Activated naive CD4-positive, alpha-beta T cell treated with anti-CD3 and anti-CD28 coated beads, Interleukin-2, amount 50 U/mL, for 24 hours (primary cell): ENCODE results near the gene SOSTDC1.

ENCODE experiments used
- H3K27ac Mint-ChIP-seq: one replicate; pipeline ENCODE4 v1.8.0; 2021; ENCODE audit warnings: mild to moderate bottlenecking, mixed read lengths
- H3K27me3 Mint-ChIP-seq: one replicate; pipeline ENCODE4 v1.8.0; 2021; ENCODE audit warnings: mixed read lengths
- H3K36me3 Mint-ChIP-seq: one replicate; pipeline ENCODE4 v1.8.0; 2021; ENCODE audit warnings: mixed read lengths
- H3K4me1 Mint-ChIP-seq: one replicate; pipeline ENCODE4 v1.8.0; 2021; ENCODE audit warnings: mixed read lengths
- H3K4me3 Mint-ChIP-seq: one replicate; pipeline ENCODE4 v1.8.0; 2021; ENCODE audit warnings: mild to moderate bottlenecking, mixed read lengths
- H3K9me3 Mint-ChIP-seq: one replicate; pipeline ENCODE4 v1.8.0; 2021; ENCODE audit warnings: mixed read lengths

Gene SOSTDC1

DNA sequence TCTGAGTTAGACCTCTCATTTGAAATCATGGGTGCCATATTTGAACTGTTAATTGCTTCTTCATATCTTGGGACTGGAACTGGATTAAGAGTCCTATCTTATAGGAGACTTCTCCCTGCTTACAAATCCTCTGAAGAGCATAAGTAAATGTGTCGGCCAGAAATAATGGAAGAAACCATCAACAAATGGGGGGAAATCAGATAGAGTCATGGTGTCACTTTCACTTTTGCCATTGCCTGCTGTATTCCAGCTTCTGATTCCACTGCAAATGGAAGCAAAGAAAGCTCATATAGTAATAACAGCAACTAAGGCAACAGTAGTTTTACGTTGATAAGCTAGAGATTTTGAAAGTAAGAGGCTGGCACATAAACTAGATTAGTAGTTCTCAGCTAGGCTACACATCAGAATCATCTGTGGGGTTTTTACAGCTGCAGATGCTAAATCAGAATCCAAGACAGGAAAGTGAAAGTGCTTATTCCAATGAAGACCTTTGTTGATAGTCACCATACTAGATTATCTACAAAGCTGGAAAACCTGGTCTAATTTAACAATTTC, 31.9 kb downstream of the SOSTDC1 start:
- Mint-ChIP-seq H3K4me1 (no peaks in the 10 kb centered on the region), H3K9me3 (no peaks in the 10 kb centered on the region), H3K4me3 (no peak overlapping the region), H3K27me3 (peaks cover 3% of the 10 kb centered on the region), H3K27ac (no peak overlapping the region), H3K36me3 (no peaks in the 10 kb centered on the region)

DNA sequence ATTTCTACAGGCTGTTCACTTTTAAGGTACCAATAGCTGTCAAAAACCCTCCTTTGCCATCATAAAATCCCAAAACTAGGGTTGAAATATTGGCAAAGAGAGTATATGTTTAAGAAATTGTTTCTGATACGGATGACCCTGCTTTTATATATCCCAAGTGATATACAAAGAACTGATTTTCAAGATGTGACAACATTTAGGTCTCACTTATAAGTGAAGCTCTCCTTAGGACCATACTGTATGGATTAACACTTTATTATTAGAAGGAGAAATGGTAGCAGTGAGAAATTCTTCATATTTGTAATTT, 33.2 kb downstream of the SOSTDC1 start:
- Mint-ChIP-seq H3K4me1 (no peaks in the 10 kb centered on the region), H3K4me3 (no peak overlapping the region), H3K36me3 (no peaks in the 10 kb centered on the region), H3K27me3 (peaks cover 3% of the 10 kb centered on the region), H3K27ac (no peak overlapping the region), H3K9me3 (no peaks in the 10 kb centered on the region)

DNA sequence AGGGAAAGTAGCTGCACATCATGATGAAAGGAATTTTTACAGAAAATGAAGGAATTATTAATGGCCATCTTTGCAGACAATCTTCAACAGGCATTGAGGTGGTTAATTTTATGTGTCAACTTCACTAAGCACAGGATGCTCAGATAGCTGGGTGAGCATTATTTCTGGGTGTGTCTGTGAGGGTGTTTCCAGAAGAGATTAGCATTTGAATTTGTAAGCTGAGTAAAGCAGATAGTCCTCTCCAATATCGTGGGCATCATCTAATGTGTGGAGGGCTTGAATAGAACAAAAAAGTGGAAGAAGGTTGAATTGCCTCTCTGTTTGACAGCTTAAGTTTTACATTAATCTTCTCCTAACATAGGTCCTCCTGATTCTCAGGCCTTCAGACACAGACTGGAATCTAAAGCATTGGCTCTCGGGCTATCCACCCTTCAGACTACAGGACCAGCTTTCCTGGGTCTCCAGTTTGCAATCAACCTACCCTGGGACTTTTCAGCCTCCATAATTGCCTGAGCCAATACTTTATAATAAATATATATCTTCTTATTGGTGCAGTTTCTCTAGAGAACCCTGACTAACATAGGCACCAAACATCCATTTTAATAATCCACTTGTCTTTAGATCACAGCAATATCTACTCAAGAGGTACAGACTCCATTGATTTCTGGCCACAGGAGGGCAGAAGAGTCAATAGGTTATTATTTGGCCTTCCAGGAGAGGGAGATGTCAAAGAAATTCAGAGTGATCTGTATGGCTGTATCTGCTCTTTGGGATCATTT, 33.7 kb downstream of the SOSTDC1 start:
- H3K36me3 Mint-ChIP-seq: no peaks in the 10 kb centered on the region
- peaks cover 3% of the 10 kb centered on the region for H3K27me3 Mint-ChIP-seq
- H3K4me1 Mint-ChIP-seq: no peaks in the 10 kb centered on the region
- no peak overlapping the region for H3K27ac Mint-ChIP-seq
- no peak overlapping the region for H3K4me3 Mint-ChIP-seq
- no peaks in the 10 kb centered on the region for H3K9me3 Mint-ChIP-seq

DNA sequence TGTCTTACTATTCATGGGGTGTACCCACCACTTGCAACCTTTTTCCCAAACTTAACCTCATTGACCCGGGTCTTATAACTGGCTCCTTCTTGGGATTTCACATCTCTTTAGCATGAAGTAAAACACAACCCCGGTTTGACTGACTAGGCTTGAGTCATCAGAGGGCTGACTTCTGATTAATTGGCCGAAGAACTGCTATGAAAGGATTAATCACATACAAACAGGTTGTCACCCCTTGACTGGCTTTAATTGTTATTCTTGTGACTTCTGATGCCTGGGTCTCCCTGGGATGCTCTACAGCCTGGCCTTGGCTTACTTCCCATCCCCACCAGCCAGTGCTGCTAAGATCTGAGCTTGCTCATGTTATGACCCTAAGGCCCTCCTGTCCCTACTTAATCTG, 35.4 kb downstream of the SOSTDC1 start:
- Mint-ChIP-seq H3K27ac (no peak overlapping the region), H3K4me3 (no peak overlapping the region), H3K4me1 (no peaks in the 10 kb centered on the region), H3K27me3 (peaks cover 1% of the 10 kb centered on the region), H3K9me3 (no peaks in the 10 kb centered on the region), H3K36me3 (no peaks in the 10 kb centered on the region)

DNA sequence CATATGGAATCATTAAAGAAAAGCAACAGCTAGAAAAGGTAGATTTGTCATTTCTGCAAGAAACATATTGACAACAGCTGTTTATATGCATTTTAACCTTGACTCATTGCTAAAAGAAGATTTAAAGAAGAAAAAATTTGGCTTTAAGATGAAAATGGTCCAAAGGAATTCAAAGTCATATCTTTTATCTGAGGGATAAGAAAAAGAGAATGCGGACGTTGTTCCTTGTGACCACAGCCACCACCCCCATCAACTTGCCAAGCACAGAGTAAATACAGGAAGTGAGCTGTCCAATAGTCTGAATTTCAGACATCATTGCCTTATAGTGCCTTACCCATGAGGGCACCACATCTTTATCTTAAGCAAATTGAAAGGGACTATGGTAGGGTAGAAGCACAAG, 36.9 kb downstream of the SOSTDC1 start:
- no peak overlapping the region for H3K27ac Mint-ChIP-seq
- no peaks in the 10 kb centered on the region for H3K4me1 Mint-ChIP-seq
- H3K4me3 Mint-ChIP-seq: no peak overlapping the region
- H3K27me3 Mint-ChIP-seq: peaks cover 1% of the 10 kb centered on the region
- no peaks in the 10 kb centered on the region for H3K36me3 Mint-ChIP-seq
- H3K9me3 Mint-ChIP-seq: no peaks in the 10 kb centered on the region

DNA sequence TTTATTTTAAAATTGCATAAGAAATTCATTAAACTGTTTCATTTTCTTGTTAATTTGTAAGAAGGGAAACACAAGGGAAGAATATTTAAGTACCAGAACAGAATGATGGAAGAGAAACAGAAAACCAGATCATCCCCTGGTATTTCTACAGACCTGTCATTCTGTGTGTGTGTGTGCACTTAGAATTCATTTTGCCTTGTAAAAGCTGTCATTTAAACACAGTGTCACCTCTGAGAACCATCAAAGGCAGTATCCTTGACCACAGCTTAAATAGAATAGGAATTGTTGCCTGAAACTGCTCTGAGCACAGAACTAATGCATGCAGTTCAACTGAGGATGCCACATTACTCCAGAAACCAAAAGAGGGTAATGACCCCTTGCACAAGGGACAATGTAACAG, 37.4 kb downstream of the SOSTDC1 start:
- Mint-ChIP-seq H3K4me1 (no peaks in the 10 kb centered on the region), H3K27me3 (peaks cover 1% of the 10 kb centered on the region), H3K4me3 (no peak overlapping the region), H3K9me3 (no peaks in the 10 kb centered on the region), H3K36me3 (no peaks in the 10 kb centered on the region), H3K27ac (no peak overlapping the region)

DNA sequence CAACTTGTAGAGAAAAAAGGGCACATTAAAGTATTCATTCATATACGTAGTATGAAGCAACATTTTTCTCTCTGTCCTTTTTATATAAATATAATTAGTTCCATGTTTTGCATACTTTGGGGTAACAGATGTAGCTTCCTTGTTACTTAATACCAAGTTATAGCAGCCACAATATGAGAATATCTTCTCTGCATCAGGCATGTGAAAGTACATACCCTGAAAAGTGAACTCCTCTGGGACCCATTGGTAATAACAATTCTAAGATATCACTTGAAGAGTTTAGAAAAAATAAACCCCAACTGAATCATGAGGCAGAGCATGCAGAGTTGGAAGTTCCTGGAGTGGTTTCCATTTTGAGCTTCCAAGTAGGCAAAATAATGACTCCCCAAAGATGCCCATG, 41.8 kb downstream of the SOSTDC1 start:
- no peak overlapping the region for H3K4me3 Mint-ChIP-seq
- no peaks in the 10 kb centered on the region for H3K9me3 Mint-ChIP-seq
- H3K27me3 Mint-ChIP-seq: peaks cover 5% of the 10 kb centered on the region
- H3K4me1 Mint-ChIP-seq: peaks cover 10% of the 10 kb centered on the region
- H3K27ac Mint-ChIP-seq: no peak overlapping the region
- no peaks in the 10 kb centered on the region for H3K36me3 Mint-ChIP-seq

DNA sequence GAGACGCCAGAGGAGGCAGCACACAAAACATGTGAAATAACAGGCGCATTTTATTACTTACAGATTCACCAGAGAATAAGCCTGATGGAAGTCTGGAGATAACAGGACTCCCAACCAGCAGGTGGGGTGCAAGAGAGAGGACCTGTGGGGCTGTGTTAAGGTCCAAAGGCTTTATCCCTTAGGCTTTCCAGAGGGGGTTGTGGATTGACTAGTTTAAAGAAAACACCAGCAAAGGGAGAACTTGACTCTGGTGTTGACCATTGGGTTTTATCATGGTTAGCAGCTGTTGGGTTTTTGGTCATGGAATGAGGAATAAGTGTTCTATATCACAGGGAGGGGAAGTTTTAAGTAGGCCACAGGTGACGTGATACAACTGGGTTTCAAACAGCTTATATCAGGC, 42.6 kb downstream of the SOSTDC1 start:
- peaks cover 10% of the 10 kb centered on the region for H3K4me1 Mint-ChIP-seq
- no peaks in the 10 kb centered on the region for H3K36me3 Mint-ChIP-seq
- peaks cover 5% of the 10 kb centered on the region for H3K27me3 Mint-ChIP-seq
- no peak overlapping the region for H3K27ac Mint-ChIP-seq
- H3K4me3 Mint-ChIP-seq: no peak overlapping the region
- no peaks in the 10 kb centered on the region for H3K9me3 Mint-ChIP-seq

DNA sequence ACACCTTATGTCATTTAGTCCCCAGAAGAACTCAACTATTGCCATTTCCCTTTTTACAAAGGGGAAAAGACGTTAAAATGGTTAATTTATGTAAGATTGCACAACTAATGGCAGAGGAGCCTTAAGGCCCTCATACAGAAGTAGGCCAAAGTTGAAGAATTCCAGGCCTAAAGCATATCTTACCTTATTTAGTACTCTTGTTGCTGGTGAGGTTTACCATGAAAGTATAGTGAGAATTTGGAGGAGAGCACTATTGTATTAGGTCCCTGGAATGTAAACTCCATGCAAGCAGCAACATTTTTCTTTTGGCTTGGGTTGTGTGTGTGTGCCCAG, 43.5 kb downstream of the SOSTDC1 start:
- Mint-ChIP-seq H3K27ac (no peak overlapping the region), H3K9me3 (no peaks in the 10 kb centered on the region), H3K36me3 (no peaks in the 10 kb centered on the region)

DNA sequence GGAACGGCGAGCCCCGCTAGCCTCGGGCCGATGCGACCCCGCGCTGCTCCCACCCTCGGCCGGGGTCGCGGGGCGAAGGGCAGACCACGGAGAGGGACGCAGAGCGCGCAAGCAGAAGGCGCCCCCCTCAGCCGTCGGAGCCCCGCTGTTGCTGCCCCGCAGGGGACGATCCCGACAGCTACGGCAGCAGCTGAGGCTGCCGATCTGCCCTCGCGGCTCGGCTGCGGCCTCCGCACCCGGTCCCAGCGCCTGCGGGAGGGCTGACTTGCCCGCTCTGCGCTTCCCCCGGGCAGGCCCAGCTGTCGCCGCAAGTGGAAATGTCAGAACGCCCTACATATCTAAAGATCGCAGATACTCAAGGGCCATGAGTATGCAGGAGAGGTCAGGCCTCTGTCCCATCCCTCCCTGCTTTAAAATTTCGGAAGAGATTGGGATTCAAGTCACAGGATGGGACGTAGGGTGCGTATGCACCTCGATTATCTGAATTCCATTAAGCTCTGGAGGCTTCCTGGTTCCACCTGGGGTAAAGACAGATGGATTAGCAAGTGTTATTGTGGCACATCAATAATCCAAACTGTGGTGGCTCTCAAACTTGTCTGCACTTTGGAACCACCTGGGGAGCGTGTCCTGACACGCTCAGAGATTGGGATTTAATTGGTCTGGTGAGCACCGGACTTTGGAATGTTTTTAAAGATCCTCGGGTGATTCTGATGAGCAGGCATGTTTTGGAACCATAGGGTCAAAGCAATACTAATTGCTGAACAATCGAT, 44.0 kb downstream of the SOSTDC1 start, which contains the start of gene CRPPA:
Gene CRPPA, minus strand, starts transcription at position 206 of the 770 bp plus-strand sequence. CDS start 216 bp downstream, outside the sequence.
- Mint-ChIP-seq H3K4me3 (peak within 1 kb of the TSS; percentile 86), H3K4me1 (peaks cover 10% of the 10 kb centered on the region), H3K36me3 (no peaks in the 10 kb centered on the region), H3K27me3 (peaks cover 3% of the 10 kb centered on the region), H3K27ac (peak within 1 kb of the TSS; percentile 87), H3K9me3 (no peaks in the 10 kb centered on the region)

More for the DNA sequence above, 43.5 kb downstream of the SOSTDC1 start:
- H3K4me3 Mint-ChIP-seq: peak overlapping the region; percentile 43
- peaks cover 10% of the 10 kb centered on the region for H3K4me1 Mint-ChIP-seq
- H3K27me3 Mint-ChIP-seq: peaks cover 5% of the 10 kb centered on the region

DNA sequence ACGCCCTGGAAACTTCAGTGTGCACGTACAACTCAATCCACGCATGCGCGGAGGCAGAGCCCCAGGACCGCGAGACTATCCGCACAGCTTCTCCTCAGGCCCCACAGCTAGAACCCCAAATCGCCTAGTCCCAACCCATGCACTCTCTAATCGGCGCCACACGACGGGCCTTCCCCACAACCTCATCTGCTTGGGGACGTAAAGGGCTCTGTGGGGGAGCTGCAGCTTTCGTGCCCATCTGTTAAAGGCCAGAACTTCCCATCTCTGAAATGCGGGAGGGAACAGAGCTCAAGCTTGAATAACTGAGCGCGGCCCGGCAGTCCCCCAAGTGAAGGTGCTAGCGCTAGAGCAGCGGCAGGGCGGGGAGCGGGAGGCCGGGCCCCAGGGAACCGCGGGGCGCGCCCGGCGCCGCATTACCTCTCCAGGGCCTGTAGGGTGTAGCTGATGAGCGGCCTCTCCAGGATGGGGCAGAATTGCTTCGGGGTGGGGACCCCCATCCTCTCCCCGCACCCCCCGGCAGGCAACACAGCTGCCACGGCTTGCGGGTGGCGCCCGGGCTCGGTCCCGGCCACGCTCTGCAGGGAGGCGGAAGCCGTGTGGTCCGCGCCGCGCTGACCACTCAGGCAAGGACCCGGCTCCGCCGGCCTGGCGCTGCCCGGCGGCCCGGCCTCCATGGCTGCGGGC, 44.7 kb downstream of the SOSTDC1 start:
- Mint-ChIP-seq H3K9me3 (no peaks in the 10 kb centered on the region), H3K36me3 (no peaks in the 10 kb centered on the region), H3K4me3 (peak overlapping the region; percentile 86), H3K27ac (peak overlapping the region; percentile 87), H3K4me1 (peaks cover 10% of the 10 kb centered on the region), H3K27me3 (peaks cover 3% of the 10 kb centered on the region)

DNA sequence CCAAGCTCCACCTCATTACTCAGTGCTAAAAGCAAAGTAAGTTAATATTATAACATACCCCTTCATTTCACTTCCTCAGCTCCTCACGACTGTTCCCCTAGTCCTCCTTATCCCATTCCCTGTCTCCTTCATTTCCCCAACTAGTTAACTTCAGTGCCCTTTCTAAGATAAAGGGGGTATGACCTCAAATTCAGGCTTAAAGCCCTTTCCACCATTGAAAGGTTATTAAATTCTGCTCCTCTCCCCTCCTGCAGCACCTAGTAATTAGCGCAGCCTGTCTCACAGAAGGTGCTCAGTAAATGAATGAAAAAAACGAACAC, 45.2 kb downstream of the SOSTDC1 start:
- peaks cover 3% of the 10 kb centered on the region for H3K27me3 Mint-ChIP-seq
- H3K27ac Mint-ChIP-seq: peak overlapping the region; percentile 87
- H3K36me3 Mint-ChIP-seq: no peaks in the 10 kb centered on the region
- no peaks in the 10 kb centered on the region for H3K9me3 Mint-ChIP-seq
- peaks cover 10% of the 10 kb centered on the region for H3K4me1 Mint-ChIP-seq
- peak overlapping the region; percentile 86 for H3K4me3 Mint-ChIP-seq

DNA sequence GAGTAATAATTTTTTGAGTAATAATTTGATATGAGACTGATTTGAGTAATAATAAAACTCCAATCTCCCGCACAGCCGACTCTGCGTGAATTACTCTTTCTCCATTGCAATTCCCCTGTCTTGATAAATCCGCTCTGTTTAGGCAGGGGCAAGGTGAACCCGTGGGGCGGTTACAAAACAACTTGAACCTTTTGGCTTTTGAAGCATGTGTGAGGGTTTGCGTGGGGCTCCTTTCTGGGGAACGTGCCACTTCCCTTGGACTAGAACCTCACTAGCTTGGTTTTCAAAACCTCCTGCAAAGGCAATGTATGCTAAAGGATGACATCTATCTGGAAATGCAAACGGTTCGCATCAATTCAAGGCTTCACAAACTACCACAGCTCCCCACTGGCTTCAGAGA, 45.7 kb downstream of the SOSTDC1 start:
- Mint-ChIP-seq H3K4me1 (peaks cover 10% of the 10 kb centered on the region), H3K4me3 (no peak overlapping the region), H3K9me3 (no peaks in the 10 kb centered on the region)

DNA sequence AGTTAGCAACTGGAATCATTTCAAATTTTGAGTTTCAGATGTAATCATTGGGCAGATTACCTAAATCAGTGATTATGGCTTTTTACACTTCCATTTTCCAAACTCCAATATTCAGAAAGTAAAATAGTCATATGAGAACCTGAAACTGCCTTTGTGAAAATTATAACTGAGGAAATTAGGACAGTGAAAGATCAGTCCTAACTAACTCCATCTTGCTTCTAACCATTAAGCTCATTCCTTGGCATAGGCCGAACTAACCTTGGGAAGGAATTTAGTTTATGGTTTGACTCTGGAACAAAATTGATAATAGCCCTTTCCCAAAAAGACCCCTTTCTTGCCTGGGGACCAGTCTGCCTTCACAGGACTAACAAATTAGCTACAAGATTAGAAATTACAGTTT, 46.4 kb downstream of the SOSTDC1 start:
- Mint-ChIP-seq H3K4me1 (peaks cover 10% of the 10 kb centered on the region), H3K27me3 (peaks cover 3% of the 10 kb centered on the region), H3K36me3 (no peaks in the 10 kb centered on the region), H3K4me3 (no peak overlapping the region), H3K27ac (no peak overlapping the region), H3K9me3 (no peaks in the 10 kb centered on the region)

More for the DNA sequence above, 45.7 kb downstream of the SOSTDC1 start:
- H3K36me3 Mint-ChIP-seq: no peaks in the 10 kb centered on the region
- H3K27ac Mint-ChIP-seq: no peak overlapping the region
- H3K27me3 Mint-ChIP-seq: peaks cover 3% of the 10 kb centered on the region

DNA sequence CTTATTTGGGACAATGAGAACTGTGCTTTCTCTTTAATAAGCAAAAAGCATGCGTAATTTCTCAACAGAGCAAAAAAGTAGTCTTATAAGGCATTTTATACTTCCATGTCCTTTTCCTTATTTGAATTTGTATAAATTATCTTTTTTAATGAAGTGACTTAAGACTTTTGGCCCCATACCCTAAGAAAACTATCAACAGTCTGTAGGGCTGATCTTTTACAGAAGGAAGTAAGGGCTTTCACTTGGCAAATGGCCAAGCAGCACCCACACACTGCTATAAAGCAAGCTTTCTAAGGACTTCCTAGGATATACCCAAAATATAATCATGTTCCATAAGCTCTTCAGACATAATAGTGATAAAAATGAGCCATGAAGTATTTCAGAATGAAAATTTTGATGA, 47.6 kb downstream of the SOSTDC1 start:
- H3K4me3 Mint-ChIP-seq: no peak overlapping the region
- no peaks in the 10 kb centered on the region for H3K9me3 Mint-ChIP-seq
- H3K4me1 Mint-ChIP-seq: peaks cover 10% of the 10 kb centered on the region
- H3K36me3 Mint-ChIP-seq: no peaks in the 10 kb centered on the region
- no peak overlapping the region for H3K27ac Mint-ChIP-seq
- H3K27me3 Mint-ChIP-seq: peaks cover 3% of the 10 kb centered on the region
